ENCODE measurements around the gene ECT2L. TPM values are rescaled to one million over a fixed set of nuclear protein-coding genes. Genes with fewer than 3 reads are reported as not detected.

Gene ECT2L
- polyA plus RNA-seq, 3 donors: 0.01 TPM; not detected in 2

- no peak overlapping the region for H3K27ac ChIP-seq (ENCODE audit: low read depth, low read length)
- WGBS, 3 donors: 89 to 96% (median 94%) methylated on average over 2 of the region's 2 CpGs
Measured at GRCh38 chr6:138800377-138801150, 4.7 kb downstream of the ECT2L start.

- 88 to 93% (median 91%) methylated on average over 2 of the region's 2 CpGs for WGBS, 3 donors
- no peak overlapping the region for H3K27ac ChIP-seq (ENCODE audit: low read depth, low read length)
Measured at GRCh38 chr6:138803331-138803730, 7.4 kb downstream of the ECT2L start.

- H3K27ac ChIP-seq (ENCODE audit: low read depth, low read length): no peak overlapping the region
- WGBS, 3 donors: 45 to 69% (median 60%) methylated on average over 4 of the region's 4 CpGs
Measured at GRCh38 chr6:138803861-138804260, 8.0 kb downstream of the ECT2L start.

- WGBS, 3 donors: 80 to 89% (median 86%) methylated on average over 9 of the region's 9 CpGs
- H3K27ac ChIP-seq (ENCODE audit: low read depth, low read length): no peak overlapping the region
Measured at GRCh38 chr6:138805016-138805765, 9.3 kb downstream of the ECT2L start.

- no peak overlapping the region for H3K27ac ChIP-seq (ENCODE audit: low read depth, low read length)
- WGBS, 3 donors: 56 to 95% (median 91%) methylated on average over 1 of the region's 1 CpG
Measured at GRCh38 chr6:138806889-138807288, 11.0 kb downstream of the ECT2L start.

GRCh38 chr6:138809677-138810076, 13.8 kb downstream of the ECT2L start:
- WGBS, 3 donors: 84 to 90% (median 88%) methylated on average over 3 of the region's 3 CpGs
- no peak overlapping the region for H3K27ac ChIP-seq (ENCODE audit: low read depth, low read length)

GRCh38 chr6:138811866-138812265, 16.0 kb downstream of the ECT2L start:
- no peak overlapping the region for H3K27ac ChIP-seq (ENCODE audit: low read depth, low read length)
- WGBS, 3 donors: 61 to 82% (median 82%) methylated on average over 3 of the region's 3 CpGs

GRCh38 chr6:138814179-138814834, 18.4 kb downstream of the ECT2L start:
- no peak overlapping the region for H3K27ac ChIP-seq (ENCODE audit: low read depth, low read length)
- 56 to 70% (median 61%) methylated on average over 5 of the region's 5 CpGs for WGBS, 3 donors

GRCh38 chr6:138815221-138815620, 19.3 kb downstream of the ECT2L start:
- no peak overlapping the region for H3K27ac ChIP-seq (ENCODE audit: low read depth, low read length)
- WGBS, 3 donors: 72 to 90% (median 84%) methylated on average over 6 of the region's 6 CpGs

GRCh38 chr6:138815797-138816528, 20.1 kb downstream of the ECT2L start:
- no peak overlapping the region for H3K27ac ChIP-seq (ENCODE audit: low read depth, low read length)
- WGBS, 3 donors: 39 to 46% (median 42%) methylated on average over 4 of the region's 4 CpGs

GRCh38 chr6:138817799-138818198, 21.9 kb downstream of the ECT2L start:
- H3K27ac ChIP-seq (ENCODE audit: low read depth, low read length): no peak overlapping the region
- 20 to 72% (median 68%) methylated on average over 4 of the region's 4 CpGs for WGBS, 3 donors

GRCh38 chr6:138818496-138819194, 22.8 kb downstream of the ECT2L start:
- no peak overlapping the region for H3K27ac ChIP-seq (ENCODE audit: low read depth, low read length)

GRCh38 chr6:138821519-138821918, 25.6 kb downstream of the ECT2L start:
- 91 to 95% (median 91%) methylated on average over 4 of the region's 4 CpGs for WGBS, 3 donors

More at GRCh38 chr6:138818496-138819194, 22.8 kb downstream of the ECT2L start:
- 62 to 71% (median 67%) methylated on average over 10 of the region's 10 CpGs for WGBS, 3 donors

GRCh38 chr6:138824482-138825144, 28.7 kb downstream of the ECT2L start:
- WGBS, 3 donors: 81 to 83% (median 83%) methylated on average over 11 of the region's 11 CpGs
- H3K27ac ChIP-seq (ENCODE audit: low read depth, low read length): no peak overlapping the region

More at GRCh38 chr6:138821519-138821918, 25.6 kb downstream of the ECT2L start:
- H3K27ac ChIP-seq (ENCODE audit: low read depth, low read length): no peak overlapping the region

- WGBS, 3 donors: 77 to 85% (median 84%) methylated on average over 7 of the region's 7 CpGs
- H3K27ac ChIP-seq (ENCODE audit: low read depth, low read length): no peak overlapping the region
Measured at GRCh38 chr6:138830248-138830647, 34.4 kb downstream of the ECT2L start.

GRCh38 chr6:138832182-138832581, 36.3 kb downstream of the ECT2L start:
- no peak overlapping the region for H3K27ac ChIP-seq (ENCODE audit: low read depth, low read length)
- 97 to 100% (median 100%) methylated on average over 2 of the region's 2 CpGs for WGBS, 3 donors

GRCh38 chr6:138833816-138834539, 38.1 kb downstream of the ECT2L start:
- no peak overlapping the region for H3K27ac ChIP-seq (ENCODE audit: low read depth, low read length)
- 51 to 63% (median 58%) methylated on average over 4 of the region's 4 CpGs for WGBS, 3 donors
